GM21825 (cell line): ENCODE data around the gene TRIM34.
"Not testable (repeated sequence)": the region's sequence is repeated elsewhere in the genome, so short reads cannot be mapped to it uniquely, and the experiment has no call there.

Source experiments
- ATAC-seq: cut with Tn5 transposase; IDR thresholded peaks from one replicate; pipeline ENCODE4 v1.9.1; 2021; ENCODE audit warnings: mild to moderate bottlenecking, moderate library complexity; ENCODE audit not compliant: unreplicated experiment

Gene TRIM34

GRCh38 chr11:5683620-5684019 lies 58.8 kb downstream of the TRIM34 start:
- not testable (repeated sequence) for ATAC-seq

DNA sequence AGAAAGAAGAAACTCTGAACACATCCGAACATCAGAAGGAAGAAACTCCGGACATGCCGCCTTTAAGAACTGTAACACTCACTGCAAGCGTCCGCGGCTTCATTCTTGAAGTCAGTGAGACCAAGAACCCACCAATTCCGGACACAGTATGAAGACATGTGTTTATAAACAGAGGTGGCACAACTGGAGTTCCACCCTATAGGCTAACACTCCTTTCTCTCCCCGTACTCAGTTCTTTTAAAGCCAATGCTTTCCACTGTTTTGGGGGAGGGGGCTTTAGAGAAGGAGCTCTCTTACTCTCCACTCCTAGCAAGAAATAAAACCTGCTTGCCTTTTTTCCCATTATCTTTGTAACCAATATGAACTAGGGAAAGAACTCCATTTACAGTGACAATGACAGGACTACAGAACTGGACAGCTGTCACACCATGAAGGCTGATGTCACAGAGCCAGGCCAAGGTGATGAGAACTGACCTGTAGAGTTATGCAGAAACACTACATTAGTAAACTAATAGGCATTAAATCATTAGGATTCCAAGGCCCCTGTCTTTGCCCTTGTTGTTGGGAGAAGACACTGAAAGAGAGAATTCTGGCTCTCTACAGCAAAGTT lies 59.3 kb downstream of the TRIM34 start:
- no peak for ATAC-seq

DNA sequence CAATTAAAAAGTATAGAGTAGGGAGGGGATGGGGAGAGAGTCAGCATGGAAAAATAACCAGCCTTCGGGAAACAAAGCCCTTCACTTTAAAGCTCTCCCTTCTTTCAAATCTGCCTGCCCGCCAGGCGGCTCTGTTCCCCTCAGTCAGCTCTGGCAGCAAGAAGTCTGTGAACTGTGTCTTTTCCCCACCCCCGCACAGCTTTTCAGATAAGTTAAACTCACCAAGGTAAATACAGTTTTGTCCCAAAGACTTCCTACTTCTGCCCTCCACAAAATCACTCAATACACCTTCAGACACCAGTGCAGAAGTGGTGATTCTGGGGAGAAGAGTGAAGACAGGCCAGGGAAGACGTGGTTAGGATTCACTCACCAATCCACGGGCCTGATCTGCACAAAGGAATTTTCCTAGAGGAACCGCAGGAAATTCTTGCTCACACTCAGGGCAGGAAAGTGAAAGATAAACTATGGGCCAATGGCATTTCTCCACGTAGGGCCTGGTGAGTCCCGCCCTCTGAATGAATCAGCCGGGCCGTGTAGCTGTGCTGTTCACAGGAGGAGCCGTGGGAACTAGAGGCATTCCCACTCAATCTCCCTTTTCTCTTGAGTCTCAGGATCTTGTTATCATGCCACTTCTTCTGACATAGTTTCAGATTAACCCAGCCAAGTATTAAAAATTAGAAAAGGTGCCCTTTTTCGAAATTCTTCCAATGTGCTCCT lies 60.0 kb downstream of the TRIM34 start, which contains the start of gene TRIM5:
TSS of gene TRIM5 (minus strand) at position 429 of the 717 bp plus-strand sequence. CDS start 4,897 bp downstream, outside the sequence.
- ATAC-seq, result peak; percentile 73

GRCh38 chr11:5686426-5686825 lies 61.6 kb downstream of the TRIM34 start:
- no peak for ATAC-seq

- ATAC-seq, result no peak
These were observed 63.7 kb downstream of the TRIM34 start for GRCh38 chr11:5688482-5688881.

DNA sequence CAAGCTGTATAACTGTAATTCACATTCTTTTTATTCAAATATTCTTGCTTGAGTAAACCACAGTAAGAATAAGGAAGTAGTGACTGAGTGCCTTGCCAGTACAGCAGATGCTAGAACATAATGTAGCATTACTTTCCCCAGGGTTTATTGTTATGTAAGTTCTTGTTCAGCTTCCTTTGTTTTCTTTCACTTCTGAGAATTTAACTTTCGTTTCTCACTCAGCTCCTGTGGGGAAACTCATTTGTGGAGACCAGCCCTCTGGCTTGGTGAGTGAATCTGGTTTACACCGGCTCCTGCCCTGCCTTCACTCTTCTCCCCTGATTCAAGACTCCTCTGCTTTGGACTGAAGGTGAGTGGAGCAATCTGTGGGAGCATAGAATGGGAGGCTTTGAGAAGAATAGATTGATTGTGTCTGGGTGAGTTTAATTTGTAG lies 64.8 kb downstream of the TRIM34 start, which contains the start of gene TRIM22:
TSS of gene TRIM22 (plus strand) at position 240 of the 433 bp plus-strand sequence. CDS start 6,443 bp downstream, outside the sequence.
- ATAC-seq, result peak; percentile 69

GRCh38 chr11:5690216-5690615 lies 65.4 kb downstream of the TRIM34 start:
- no peak for ATAC-seq

GRCh38 chr11:5690736-5691135 lies 65.9 kb downstream of the TRIM34 start:
- ATAC-seq, result no peak

DNA sequence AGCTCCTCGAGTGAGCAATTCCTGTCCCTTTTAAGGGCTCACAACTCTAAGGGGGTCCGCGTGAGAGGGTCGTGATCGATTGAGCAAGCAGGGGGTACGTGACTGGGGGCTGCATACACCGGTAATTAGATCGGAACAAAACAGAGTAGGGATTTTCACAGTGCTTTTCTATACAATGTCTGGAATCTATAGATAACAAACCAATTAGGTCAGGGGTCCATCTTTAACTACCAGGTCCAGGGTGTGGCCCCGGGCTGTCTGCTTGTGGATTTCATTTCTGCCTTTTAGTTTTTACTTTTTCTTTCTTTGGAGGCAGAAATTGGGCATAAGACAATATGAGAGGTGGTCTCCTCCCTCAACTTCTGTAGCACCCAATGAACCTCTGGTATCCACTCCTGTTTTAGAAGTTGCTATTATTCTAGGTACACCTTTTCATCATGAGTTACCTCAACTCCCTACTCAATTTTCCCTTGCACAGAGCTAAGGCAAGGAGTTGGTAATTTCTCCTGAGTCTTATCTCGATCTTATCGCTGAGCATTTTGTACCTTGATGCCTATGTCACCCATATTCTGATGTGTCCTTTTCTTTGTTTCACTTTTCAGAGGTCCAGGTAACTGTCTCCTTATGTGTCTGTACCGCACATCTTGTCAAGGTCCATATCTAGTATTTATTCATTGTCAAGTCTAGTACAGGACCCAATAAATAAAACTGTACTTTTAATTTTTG lies 66.6 kb downstream of the TRIM34 start:
- ATAC-seq, result not testable (repeated sequence)

- no peak for ATAC-seq
These were observed 67.2 kb downstream of the TRIM34 start for GRCh38 chr11:5691964-5692361.
